Activated CD4-positive, alpha-beta T cell treated with anti-CD3 and anti-CD28 coated beads, Interleukin-2, amount 10 ng/mL, durations not matched to agents 7 days and 5 days (primary cell): ENCODE results near the gene KRTAP10-1. TPM values are rescaled to one million over a fixed set of nuclear protein-coding genes. Genes with fewer than 3 reads are reported as not detected.

Source experiments
- CTCF ChIA-PET: fragments of 350-600 bp; sonication (Branson Sonifier 250); formaldehyde crosslinking; loops from one replicate; lab custom pipeline; 2021; ENCODE audit warnings: antibody characterized with exemption; lab: Charles Lee
- POLR2A ChIA-PET: fragments of 350-600 bp; sonication (Branson Sonifier 250); formaldehyde crosslinking; loops from one replicate; lab custom pipeline; 2021; ENCODE audit warnings: antibody characterized with exemption; lab: Charles Lee
- DNase-seq: peaks from one replicate; pipeline ENCODE4 v3.0.0-alpha.2; 2020
- H3K27ac Mint-ChIP-seq: one replicate; pipeline ENCODE4 v1.8.0; 2021; ENCODE audit warnings: mild to moderate bottlenecking, moderate library complexity, mixed read lengths
- H3K27me3 Mint-ChIP-seq: one replicate; pipeline ENCODE4 v1.8.0; 2021; ENCODE audit warnings: mixed read lengths
- H3K36me3 Mint-ChIP-seq: one replicate; pipeline ENCODE4 v1.8.0; 2021; ENCODE audit warnings: low read depth, mixed read lengths
- H3K4me1 Mint-ChIP-seq: one replicate; pipeline ENCODE4 v1.8.0; 2021; ENCODE audit warnings: mixed read lengths
- H3K4me3 Mint-ChIP-seq: one replicate; pipeline ENCODE4 v1.8.0; 2021; ENCODE audit warnings: mild to moderate bottlenecking, moderate library complexity, mixed read lengths
- H3K9me3 Mint-ChIP-seq: one replicate; pipeline ENCODE4 v1.8.0; 2021; ENCODE audit warnings: mixed read lengths
- total RNA-seq, 2 experiments: library from RNA; stranded (reverse); gene quantifications; one replicate each; pipeline ENCODE4 v1.2.3, GENCODE V29; 2021

KRTAP10-1 gene
- total RNA-seq, 2 experiments from 2014 or later, result not detected

- no peak overlapping the region for H3K4me3 Mint-ChIP-seq
- no peak overlapping the region for H3K27ac Mint-ChIP-seq
- H3K27me3 Mint-ChIP-seq, result peaks cover 3% of the 10 kb centered on the region
- H3K9me3 Mint-ChIP-seq, result peaks cover 21% of the 10 kb centered on the region
- H3K4me1 Mint-ChIP-seq, result peaks cover 2% of the 10 kb centered on the region
- ChIA-PET POLR2A (no interaction called here), CTCF (interaction anchor here (0.5 to 2.8 kb wide), 4 partner anchors 16 to 477 kb away, joined by 3 to 12 read pairs (median 5); no protein-coding TSS in a partner anchor)
- DNase-seq, result no peak
- peaks cover 9% of the 10 kb centered on the region for H3K36me3 Mint-ChIP-seq
These were observed 45.6 kb downstream of the KRTAP10-1 start for GRCh38 chr21:44494418-44494817.

GRCh38 chr21:44492567-44493385 is 47.2 kb downstream of the KRTAP10-1 start:
- POLR2A ChIA-PET, result no interaction called here
- no peak for DNase-seq
- Mint-ChIP-seq H3K4me3 (no peak overlapping the region), H3K4me1 (peaks cover 2% of the 10 kb centered on the region), H3K36me3 (peaks cover 9% of the 10 kb centered on the region), H3K27ac (no peak overlapping the region), H3K27me3 (peaks cover 4% of the 10 kb centered on the region), H3K9me3 (peaks cover 22% of the 10 kb centered on the region)
- CTCF ChIA-PET, result no interaction called here

- H3K9me3 Mint-ChIP-seq, result peaks cover 23% of the 10 kb centered on the region
- POLR2A ChIA-PET, result no interaction called here
- CTCF ChIA-PET, result interaction anchor here (1.4 kb wide), 1 partner anchor 303 kb away, joined by 3 read pairs; no protein-coding TSS in a partner anchor
These were observed 49.2 kb downstream of the KRTAP10-1 start for GRCh38 chr21:44490816-44491215.

GRCh38 chr21:44490405-44490804 is 49.6 kb downstream of the KRTAP10-1 start:
- CTCF ChIA-PET, result interaction anchor here (1.4 kb wide), 1 partner anchor 303 kb away, joined by 3 read pairs; no protein-coding TSS in a partner anchor
- DNase-seq, result no peak
- POLR2A ChIA-PET, result no interaction called here

More at GRCh38 chr21:44490816-44491215, 49.2 kb downstream of the KRTAP10-1 start:
- no peak overlapping the region for H3K27ac Mint-ChIP-seq
- H3K4me1 Mint-ChIP-seq, result peaks cover 6% of the 10 kb centered on the region
- peaks cover 9% of the 10 kb centered on the region for H3K36me3 Mint-ChIP-seq
- no peak for DNase-seq
- H3K27me3 Mint-ChIP-seq, result peaks cover 2% of the 10 kb centered on the region
- no peak overlapping the region for H3K4me3 Mint-ChIP-seq

GRCh38 chr21:44489962-44490361 is 50.0 kb downstream of the KRTAP10-1 start:
- Mint-ChIP-seq H3K36me3 (peaks cover 9% of the 10 kb centered on the region), H3K4me1 (peaks cover 8% of the 10 kb centered on the region), H3K9me3 (peaks cover 23% of the 10 kb centered on the region), H3K4me3 (no peak overlapping the region), H3K27me3 (peaks cover 3% of the 10 kb centered on the region), H3K27ac (no peak overlapping the region)
- POLR2A ChIA-PET, result interaction anchor here (0.6 kb wide), 1 partner anchor 337 kb away, joined by 3 read pairs; no protein-coding TSS in a partner anchor
- CTCF ChIA-PET, result interaction anchor here (1.2 kb wide), 1 partner anchor 303 kb away, joined by 3 read pairs; no protein-coding TSS in a partner anchor
- DNase-seq, result no peak

More at GRCh38 chr21:44490405-44490804, 49.6 kb downstream of the KRTAP10-1 start:
- Mint-ChIP-seq H3K27me3 (peaks cover 2% of the 10 kb centered on the region), H3K4me3 (no peak overlapping the region), H3K27ac (no peak overlapping the region), H3K36me3 (peaks cover 9% of the 10 kb centered on the region), H3K4me1 (peaks cover 6% of the 10 kb centered on the region), H3K9me3 (peaks cover 23% of the 10 kb centered on the region)

Other genes with a start within 250 kb of the KRTAP10-1 start
- 100 to 1,000 TPM; 190 to 210 TPM for gene PFKL, start 240.1 kb downstream of the KRTAP10-1 start, total RNA-seq
- gene CFAP410, start 200.8 kb downstream of the KRTAP10-1 start, total RNA-seq, result 10 to 100 TPM; 11.6 to 16.0 TPM
- 10 to 100 TPM; 13.9 to 15.2 TPM for gene TRPM2, start 186.6 kb downstream of the KRTAP10-1 start, total RNA-seq
- gene LRRC3, start 84.7 kb downstream of the KRTAP10-1 start, total RNA-seq, result 1 to 10 TPM; 5.0 to 5.1 TPM
- not detected for gene KRTAP10-2, start 11.3 kb upstream of the KRTAP10-1 start, total RNA-seq
- not detected for gene KRTAP10-3, start 18.6 kb upstream of the KRTAP10-1 start, total RNA-seq
- not detected for gene KRTAP10-4, start 33.5 kb upstream of the KRTAP10-1 start, total RNA-seq
- gene KRTAP10-5, start 40.4 kb upstream of the KRTAP10-1 start, total RNA-seq, result not detected
- not detected for gene KRTAP10-6, start 52.3 kb upstream of the KRTAP10-1 start, total RNA-seq
- not detected for gene KRTAP10-7, start 60.4 kb upstream of the KRTAP10-1 start, total RNA-seq
- not detected for gene KRTAP10-8, start 71.9 kb upstream of the KRTAP10-1 start, total RNA-seq
- gene KRTAP10-9, start 86.9 kb upstream of the KRTAP10-1 start, total RNA-seq, result not detected
- not detected for gene KRTAP10-10, start 97.2 kb upstream of the KRTAP10-1 start, total RNA-seq
- gene KRTAP10-11, start 106.2 kb upstream of the KRTAP10-1 start, total RNA-seq, result not detected
- not detected for gene KRTAP12-4, start 114.5 kb upstream of the KRTAP10-1 start, total RNA-seq
- gene KRTAP12-3, start 117.7 kb upstream of the KRTAP10-1 start, total RNA-seq, result not detected
- gene KRTAP12-2, start 126.7 kb upstream of the KRTAP10-1 start, total RNA-seq, result not detected
- not detected for gene KRTAP12-1, start 142.0 kb upstream of the KRTAP10-1 start, total RNA-seq
- gene KRTAP10-12, start 157.0 kb upstream of the KRTAP10-1 start, total RNA-seq, result not detected
- not detected for gene TSPEAR, start 171.4 kb upstream of the KRTAP10-1 start, total RNA-seq